Measurements from ENCODE around the gene VAMP7.
A peak's percentile ranks its signal among the peaks of the same experiment; 100 is the strongest.

VAMP7 gene

DNA sequence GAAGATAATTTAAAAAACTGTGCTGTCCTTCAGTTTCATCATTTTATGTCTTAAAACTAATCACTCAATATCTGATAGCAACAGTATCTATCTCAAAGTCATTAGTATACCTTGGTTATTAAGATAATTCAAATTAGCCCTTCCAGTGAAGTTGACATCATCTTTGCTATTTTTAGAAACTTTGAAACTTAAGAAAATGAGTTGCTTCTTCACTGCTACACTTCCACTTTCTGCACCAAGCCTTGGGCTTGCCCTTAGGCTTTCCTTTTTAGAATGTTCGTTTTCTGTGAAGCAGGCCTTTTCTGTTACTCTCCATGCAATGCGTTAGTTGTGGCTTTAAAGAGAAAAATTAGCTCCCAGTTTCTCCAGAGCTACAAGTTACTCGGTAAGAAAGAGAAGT, 4.4 kb upstream of the VAMP7 start:
- no peak overlapping the region for H3K4me3 ChIP-seq (ENCODE audit: low read length)
- no peak overlapping the region for H3K9ac ChIP-seq (ENCODE audit: low read length)
- H3K4me1 ChIP-seq (ENCODE audit: control insufficient read depth, insufficient read depth, low read length) = no peaks in the 10 kb centered on the region
- H3K9me3 ChIP-seq (ENCODE audit: control insufficient read depth, low read length) = no peaks in the 10 kb centered on the region
- DNase-seq (ENCODE audit: low read depth) = no peak
- no peaks in the 10 kb centered on the region for H3K36me3 ChIP-seq (ENCODE audit: control insufficient read depth, insufficient read depth, low read length, severe bottlenecking)
- no peaks in the 10 kb centered on the region for H3K27me3 ChIP-seq (replicated peaks; ENCODE audit: control insufficient read depth, insufficient read depth, low read length)

GRCh38 chrX:155877288-155877687, 3.9 kb upstream of the VAMP7 start:
- peaks cover 4% of the 10 kb centered on the region for H3K4me1 ChIP-seq (ENCODE audit: control insufficient read depth, insufficient read depth, low read length)
- H3K36me3 ChIP-seq (ENCODE audit: control insufficient read depth, insufficient read depth, low read length, severe bottlenecking) = no peaks in the 10 kb centered on the region
- no peaks in the 10 kb centered on the region for H3K9me3 ChIP-seq (ENCODE audit: control insufficient read depth, low read length)
- DNase-seq (ENCODE audit: low read depth) = no peak
- H3K9ac ChIP-seq (ENCODE audit: low read length) = no peak overlapping the region
- no peaks in the 10 kb centered on the region for H3K27me3 ChIP-seq (replicated peaks; ENCODE audit: control insufficient read depth, insufficient read depth, low read length)
- no peak overlapping the region for H3K4me3 ChIP-seq (ENCODE audit: low read length)

GRCh38 chrX:155880586-155881157, 473 bp upstream of the VAMP7 start:
- Histone ChIP-seq H3K36me3 (ENCODE audit: control insufficient read depth, insufficient read depth, low read length, severe bottlenecking) (no peaks in the 10 kb centered on the region), H3K4me3 (ENCODE audit: low read length) (peak overlapping the region; percentile 88), H3K4me1 (ENCODE audit: control insufficient read depth, insufficient read depth, low read length) (peaks cover 6% of the 10 kb centered on the region), H3K9ac (ENCODE audit: low read length) (peak overlapping the region; percentile 88), H3K27me3 (replicated peaks; ENCODE audit: control insufficient read depth, insufficient read depth, low read length) (no peaks in the 10 kb centered on the region), H3K9me3 (ENCODE audit: control insufficient read depth, low read length) (no peaks in the 10 kb centered on the region)
- peak; percentile 28 for DNase-seq (ENCODE audit: low read depth)

- Histone ChIP-seq H3K4me1 (ENCODE audit: control insufficient read depth, insufficient read depth, low read length) (peaks cover 23% of the 10 kb centered on the region), H3K36me3 (ENCODE audit: control insufficient read depth, insufficient read depth, low read length, severe bottlenecking) (peaks cover 15% of the 10 kb centered on the region), H3K27me3 (replicated peaks; ENCODE audit: control insufficient read depth, insufficient read depth, low read length) (no peaks in the 10 kb centered on the region), H3K9me3 (ENCODE audit: control insufficient read depth, low read length) (no peaks in the 10 kb centered on the region), H3K9ac (ENCODE audit: low read length) (no peak overlapping the region), H3K4me3 (ENCODE audit: low read length) (no peak overlapping the region)
- no peak for DNase-seq (ENCODE audit: low read depth)
These were observed 5.3 kb downstream of the VAMP7 start for GRCh38 chrX:155886409-155886808.

DNA sequence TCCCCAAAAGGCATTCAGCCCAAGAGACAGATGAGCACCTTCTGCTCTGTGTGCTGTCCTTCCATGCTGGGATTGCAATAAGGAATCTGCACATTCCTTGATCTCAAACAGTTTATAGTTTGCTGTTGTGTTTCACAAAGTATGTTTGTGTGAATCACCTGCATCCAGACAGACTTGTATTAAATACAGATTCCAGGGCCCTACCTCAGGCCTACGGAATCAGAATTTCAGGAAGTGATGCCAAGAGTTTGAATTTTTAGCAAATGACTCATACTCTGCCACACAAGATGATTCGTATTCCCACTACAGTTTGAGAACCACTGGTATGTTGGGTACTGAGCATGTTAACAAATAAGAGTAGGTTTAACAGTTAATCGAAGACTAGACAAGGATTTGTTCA, 7.0 kb downstream of the VAMP7 start:
- Histone ChIP-seq H3K4me3 (ENCODE audit: low read length) (no peak overlapping the region), H3K9me3 (ENCODE audit: control insufficient read depth, low read length) (no peaks in the 10 kb centered on the region), H3K27me3 (replicated peaks; ENCODE audit: control insufficient read depth, insufficient read depth, low read length) (no peaks in the 10 kb centered on the region), H3K4me1 (ENCODE audit: control insufficient read depth, insufficient read depth, low read length) (peaks cover 20% of the 10 kb centered on the region), H3K9ac (ENCODE audit: low read length) (no peak overlapping the region), H3K36me3 (ENCODE audit: control insufficient read depth, insufficient read depth, low read length, severe bottlenecking) (peaks cover 15% of the 10 kb centered on the region)
- peak; percentile 64 for DNase-seq (ENCODE audit: low read depth)

DNA sequence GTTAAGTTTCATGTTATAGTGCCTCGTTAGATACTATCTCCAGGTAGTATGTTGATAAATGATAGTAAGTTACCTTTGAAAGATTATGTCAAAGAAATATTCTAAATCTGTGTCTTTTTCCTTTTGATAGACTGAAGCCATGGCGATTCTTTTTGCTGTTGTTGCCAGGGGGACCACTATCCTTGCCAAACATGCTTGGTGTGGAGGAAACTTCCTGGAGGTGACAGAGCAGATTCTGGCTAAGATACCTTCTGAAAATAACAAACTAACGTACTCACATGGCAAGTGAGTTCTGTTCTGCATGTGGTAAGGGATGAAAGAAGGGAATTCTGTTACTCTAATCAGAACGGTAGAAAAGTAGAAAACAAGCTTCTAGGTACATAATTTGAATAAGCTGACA, 8.2 kb downstream of the VAMP7 start:
- H3K4me1 ChIP-seq (ENCODE audit: control insufficient read depth, insufficient read depth, low read length) = peaks cover 20% of the 10 kb centered on the region
- no peak overlapping the region for H3K9ac ChIP-seq (ENCODE audit: low read length)
- H3K27me3 ChIP-seq (replicated peaks; ENCODE audit: control insufficient read depth, insufficient read depth, low read length) = no peaks in the 10 kb centered on the region
- H3K36me3 ChIP-seq (ENCODE audit: control insufficient read depth, insufficient read depth, low read length, severe bottlenecking) = peaks cover 15% of the 10 kb centered on the region
- DNase-seq (ENCODE audit: low read depth) = no peak
- no peak overlapping the region for H3K4me3 ChIP-seq (ENCODE audit: low read length)
- no peaks in the 10 kb centered on the region for H3K9me3 ChIP-seq (ENCODE audit: control insufficient read depth, low read length)

- Histone ChIP-seq H3K4me3 (ENCODE audit: low read length) (no peak overlapping the region), H3K36me3 (ENCODE audit: control insufficient read depth, insufficient read depth, low read length, severe bottlenecking) (peaks cover 29% of the 10 kb centered on the region)
These were observed 10.5 kb downstream of the VAMP7 start for GRCh38 chrX:155891446-155892210.

DNA sequence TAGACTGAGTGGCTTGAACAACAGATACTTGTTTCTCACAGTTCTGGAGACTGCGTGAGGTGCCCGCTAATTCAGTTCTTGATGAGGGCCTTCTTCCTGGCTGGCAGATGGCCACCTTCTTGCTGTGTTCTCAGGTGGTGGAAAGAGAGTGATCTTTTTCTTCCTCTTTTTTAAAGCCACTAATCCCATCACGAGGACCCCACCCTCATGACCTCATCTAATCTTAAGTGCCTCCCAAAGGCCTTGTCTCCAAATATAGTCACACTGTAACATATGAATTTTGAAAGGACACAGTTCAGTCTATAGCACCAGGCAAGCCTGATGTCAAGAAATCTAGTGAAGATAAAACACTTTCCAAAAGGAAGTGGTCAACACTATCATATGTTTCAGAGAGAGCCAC, 12.4 kb downstream of the VAMP7 start:
- DNase-seq (ENCODE audit: low read depth) = no peak
- no peaks in the 10 kb centered on the region for H3K27me3 ChIP-seq (replicated peaks; ENCODE audit: control insufficient read depth, insufficient read depth, low read length)
- no peak overlapping the region for H3K4me3 ChIP-seq (ENCODE audit: low read length)

More at GRCh38 chrX:155891446-155892210, 10.5 kb downstream of the VAMP7 start:
- no peak for DNase-seq (ENCODE audit: low read depth)
- no peaks in the 10 kb centered on the region for H3K27me3 ChIP-seq (replicated peaks; ENCODE audit: control insufficient read depth, insufficient read depth, low read length)
- peaks cover 20% of the 10 kb centered on the region for H3K4me1 ChIP-seq (ENCODE audit: control insufficient read depth, insufficient read depth, low read length)
- H3K9me3 ChIP-seq (ENCODE audit: control insufficient read depth, low read length) = no peaks in the 10 kb centered on the region
- no peak overlapping the region for H3K9ac ChIP-seq (ENCODE audit: low read length)

DNA sequence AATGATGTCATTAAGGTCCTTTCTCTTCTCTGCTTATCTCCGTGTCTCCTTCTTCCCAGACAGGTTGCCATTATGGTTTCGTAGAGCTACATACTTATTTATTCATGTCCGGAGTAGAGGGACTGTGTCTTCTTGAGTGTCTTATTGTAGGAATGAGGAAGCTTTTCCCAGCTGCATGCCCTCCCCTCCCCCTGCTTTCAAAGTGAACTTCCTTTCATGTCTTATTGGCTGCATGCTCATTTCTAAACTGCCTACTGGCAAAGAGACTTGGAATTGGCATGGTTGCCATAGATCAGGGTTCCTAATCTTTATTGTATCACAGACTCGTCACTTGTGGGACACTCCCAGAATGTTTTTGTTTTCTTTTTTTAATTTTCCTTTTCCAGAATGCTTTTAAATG, 15.4 kb downstream of the VAMP7 start:
- Histone ChIP-seq H3K4me1 (ENCODE audit: control insufficient read depth, insufficient read depth, low read length) (peaks cover 3% of the 10 kb centered on the region), H3K9ac (ENCODE audit: low read length) (no peak overlapping the region), H3K9me3 (ENCODE audit: control insufficient read depth, low read length) (no peaks in the 10 kb centered on the region), H3K4me3 (ENCODE audit: low read length) (no peak overlapping the region), H3K36me3 (ENCODE audit: control insufficient read depth, insufficient read depth, low read length, severe bottlenecking) (peaks cover 48% of the 10 kb centered on the region), H3K27me3 (replicated peaks; ENCODE audit: control insufficient read depth, insufficient read depth, low read length) (no peaks in the 10 kb centered on the region)
- no peak for DNase-seq (ENCODE audit: low read depth)

More for the DNA sequence above, 12.4 kb downstream of the VAMP7 start:
- H3K36me3 ChIP-seq (ENCODE audit: control insufficient read depth, insufficient read depth, low read length, severe bottlenecking) = peaks cover 36% of the 10 kb centered on the region
- no peaks in the 10 kb centered on the region for H3K9me3 ChIP-seq (ENCODE audit: control insufficient read depth, low read length)
- no peak overlapping the region for H3K9ac ChIP-seq (ENCODE audit: low read length)
- peaks cover 11% of the 10 kb centered on the region for H3K4me1 ChIP-seq (ENCODE audit: control insufficient read depth, insufficient read depth, low read length)

DNA sequence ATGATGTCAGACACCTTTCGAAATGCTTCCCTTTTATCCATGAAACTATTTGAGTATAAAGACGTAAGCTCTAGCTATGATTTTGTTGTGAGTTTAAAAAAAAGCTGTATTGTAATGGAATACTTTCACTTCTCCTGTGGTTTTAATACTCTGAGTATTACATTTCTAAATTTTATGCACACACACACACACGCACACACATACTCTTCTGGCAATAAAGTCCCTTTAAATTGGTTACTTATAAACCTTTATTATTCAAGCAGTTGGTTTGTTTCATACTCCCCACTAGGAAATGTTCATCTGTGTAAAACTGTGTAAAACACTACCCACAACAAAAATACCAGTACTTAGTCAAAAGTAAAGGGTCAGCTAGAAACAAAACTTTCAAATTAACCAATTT, 18.2 kb downstream of the VAMP7 start:
- Histone ChIP-seq H3K36me3 (ENCODE audit: control insufficient read depth, insufficient read depth, low read length, severe bottlenecking) (peaks cover 48% of the 10 kb centered on the region), H3K9me3 (ENCODE audit: control insufficient read depth, low read length) (no peaks in the 10 kb centered on the region), H3K4me1 (ENCODE audit: control insufficient read depth, insufficient read depth, low read length) (no peaks in the 10 kb centered on the region), H3K27me3 (replicated peaks; ENCODE audit: control insufficient read depth, insufficient read depth, low read length) (no peaks in the 10 kb centered on the region), H3K4me3 (ENCODE audit: low read length) (no peak overlapping the region), H3K9ac (ENCODE audit: low read length) (no peak overlapping the region)
- no peak for DNase-seq (ENCODE audit: low read depth)

- no peak overlapping the region for H3K4me3 ChIP-seq (ENCODE audit: low read length)
- no peaks in the 10 kb centered on the region for H3K4me1 ChIP-seq (ENCODE audit: control insufficient read depth, insufficient read depth, low read length)
- no peak overlapping the region for H3K9ac ChIP-seq (ENCODE audit: low read length)
- peaks cover 41% of the 10 kb centered on the region for H3K36me3 ChIP-seq (ENCODE audit: control insufficient read depth, insufficient read depth, low read length, severe bottlenecking)
- no peak for DNase-seq (ENCODE audit: low read depth)
- H3K9me3 ChIP-seq (ENCODE audit: control insufficient read depth, low read length) = no peaks in the 10 kb centered on the region
- no peaks in the 10 kb centered on the region for H3K27me3 ChIP-seq (replicated peaks; ENCODE audit: control insufficient read depth, insufficient read depth, low read length)
These were observed 19.6 kb downstream of the VAMP7 start for GRCh38 chrX:155900765-155901164.

All from adipocyte (in vitro differentiated cells).